Measurements from ENCODE around the gene CRNKL1. TPM values are rescaled to one million over a fixed set of nuclear protein-coding genes. Genes with fewer than 3 reads are reported as not detected.

Gene CRNKL1
- polyA plus RNA-seq, 1 of the 3 experiments (the other 2 are of a cell fraction) = 7.6 TPM

GRCh38 chr20:20039752-20040387 is 12.4 kb downstream of the CRNKL1 start (continued):
- TF ChIP-seq JUND (IDR thresholded peaks at IDR 0.05) = no peak

- DNase-seq = no peak
- no peaks in the 10 kb centered on the region for H3K79me2 ChIP-seq (ENCODE audit: insufficient read depth)
- no peaks in the 10 kb centered on the region for H3K9me2 ChIP-seq
- ChIA-PET POLR2A (interaction anchor here (3.2 kb wide), 1 partner anchor 14 kb away, joined by 10 read pairs; the partner anchor contains the start of genes CFAP61 and CRNKL1), CTCF (interaction anchor here (0.7 to 1.6 kb wide), 2 partner anchors 21 to 38 kb away, joined by 3 to 5 read pairs; partner anchors contain the start of gene NAA20)
- no peak overlapping the region for H3K4me3 ChIP-seq (ENCODE audit: low read depth in 2 of 2, low read length in 1 of 2)
- H2AFZ ChIP-seq (ENCODE audit: low read depth) = no peak overlapping the region
- peaks cover 36% of the 10 kb centered on the region for H3F3A ChIP-seq (replicated peaks; ENCODE audit: insufficient read depth)
- H3K27ac ChIP-seq (ENCODE audit: low read depth in 2 of 2, low read length in 1 of 2) = peak overlapping the region in 1 of 2 experiments; percentile 38; a peak in 2 of 4 replicates
- no peaks in the 10 kb centered on the region for H3K9me3 ChIP-seq
- no peaks in the 10 kb centered on the region for H3K27me3 ChIP-seq (ENCODE audit: insufficient read depth)
- 95% methylated on average over 6 of the region's 6 CpGs for WGBS (ENCODE audit: low lambda C conversion rate)
- no peak overlapping the region for H3K4me2 ChIP-seq
- H3K36me3 ChIP-seq (replicated peaks in 1 of 2; ENCODE audit: control insufficient read depth in 1 of 2, insufficient read depth in 2 of 2, low read length in 1 of 2) = peaks cover 74 to 95% of the 10 kb centered on the region in 2 experiments
- no peaks in the 10 kb centered on the region; the same call in 1 of the 2 replicates for H4K20me1 ChIP-seq (ENCODE audit: insufficient read depth)
- H3K9ac ChIP-seq = no peak overlapping the region
- no peak for TF ChIP-seq GABPA (IDR thresholded peaks at IDR 0.05; ENCODE audit: low read depth)
- TF ChIP-seq POLR2AphosphoS5 (IDR thresholded peaks at IDR 0.05; ENCODE audit: low read depth, low read length) = no peak
- TF ChIP-seq USF1 (IDR thresholded peaks at IDR 0.05; ENCODE audit: borderline replicate concordance, low read depth) = no peak
- no peak for TF ChIP-seq SMC3 (IDR thresholded peaks at IDR 0.05; ENCODE audit: low read depth, low read length)
- TF ChIP-seq FOSL2 (IDR thresholded peaks at IDR 0.05; ENCODE audit: borderline replicate concordance, low read depth) = no peak
- TF ChIP-seq IRF3 (IDR thresholded peaks at IDR 0.05; ENCODE audit: low read depth, low read length) = no peak
- no peak for TF ChIP-seq TCF12 (IDR thresholded peaks at IDR 0.05)
- no peak for TF ChIP-seq FOXM1 (IDR thresholded peaks at IDR 0.05; ENCODE audit: low read depth)
- peaks cover 0 to 4% of the 10 kb centered on the region in 2 experiments; a peak in 3 of 4 replicates for H3K4me1 ChIP-seq (ENCODE audit: control insufficient read depth in 1 of 2, insufficient read depth in 2 of 2, low read depth in 1 of 2, low read length in 1 of 2)
Measured at GRCh38 chr20:20038586-20038985, 13.7 kb downstream of the CRNKL1 start.

GRCh38 chr20:20037960-20038359 is 14.3 kb downstream of the CRNKL1 start:
- 69% methylated on average over 5 of the region's 5 CpGs for WGBS (ENCODE audit: low lambda C conversion rate)
- ChIA-PET CTCF (interaction anchor here (1.6 kb wide), 1 partner anchor 21 kb away, joined by 5 read pairs; the partner anchor contains the start of gene NAA20), POLR2A (interaction anchor here (0.7 kb wide), 1 partner anchor 11 kb away, joined by 3 read pairs; no protein-coding TSS in a partner anchor)
- Histone ChIP-seq H3K4me1 (ENCODE audit: control insufficient read depth in 1 of 2, insufficient read depth in 2 of 2, low read depth in 1 of 2, low read length in 1 of 2) (peaks cover 0 to 4% of the 10 kb centered on the region in 2 experiments; a peak in 3 of 4 replicates), H4K20me1 (ENCODE audit: insufficient read depth) (no peaks in the 10 kb centered on the region; the same call in 1 of the 2 replicates), H3K9me2 (no peaks in the 10 kb centered on the region), H3K4me3 (ENCODE audit: low read depth in 2 of 2, low read length in 1 of 2) (no peak overlapping the region), H2AFZ (ENCODE audit: low read depth) (no peak overlapping the region), H3F3A (replicated peaks; ENCODE audit: insufficient read depth) (peaks cover 37% of the 10 kb centered on the region), H3K9me3 (no peaks in the 10 kb centered on the region), H3K9ac (no peak overlapping the region), H3K27ac (ENCODE audit: low read depth in 2 of 2, low read length in 1 of 2) (peak overlapping the region in 1 of 2 experiments; percentile 38; a peak in 2 of 4 replicates), H3K27me3 (ENCODE audit: insufficient read depth) (no peaks in the 10 kb centered on the region), H3K4me2 (no peak overlapping the region), H3K79me2 (ENCODE audit: insufficient read depth) (no peaks in the 10 kb centered on the region; the same call in 1 of the 2 replicates), H3K36me3 (replicated peaks in 1 of 2; ENCODE audit: control insufficient read depth in 1 of 2, insufficient read depth in 2 of 2, low read length in 1 of 2) (peaks cover 76 to 94% of the 10 kb centered on the region in 2 experiments)
- TF ChIP-seq JUND (IDR thresholded peaks at IDR 0.05) = no peak
- no peak for TF ChIP-seq TEAD4 (IDR thresholded peaks at IDR 0.05; ENCODE audit: borderline replicate concordance, insufficient read depth)
- no peak for TF ChIP-seq RCOR1 (IDR thresholded peaks at IDR 0.05; ENCODE audit: low read length)
- TF ChIP-seq EZH2phosphoT487 (IDR thresholded peaks at IDR 0.05; ENCODE audit: borderline replicate concordance, low read depth) = no peak
- no peak for TF ChIP-seq USF1 (IDR thresholded peaks at IDR 0.05; ENCODE audit: borderline replicate concordance, low read depth)
- no peak for TF ChIP-seq PBX3 (IDR thresholded peaks at IDR 0.05)
- TF ChIP-seq TCF12 (IDR thresholded peaks at IDR 0.05) = no peak
- TF ChIP-seq GABPA (IDR thresholded peaks at IDR 0.05; ENCODE audit: low read depth) = no peak
- TF ChIP-seq POLR2AphosphoS5 (IDR thresholded peaks at IDR 0.05; ENCODE audit: low read depth, low read length) = no peak
- TF ChIP-seq SMC3 (IDR thresholded peaks at IDR 0.05; ENCODE audit: low read depth, low read length) = no peak
- no peak for TF ChIP-seq FOXM1 (IDR thresholded peaks at IDR 0.05; ENCODE audit: low read depth)
- DNase-seq = no peak

Data from SK-N-SH (cell line).